ENCODE data around the gene PRDM16.
"Not testable (repeated sequence)": the region's sequence is repeated elsewhere in the genome, so short reads cannot be mapped to it uniquely, and the experiment has no call there.

The PRDM16 gene

GRCh38 chr1:3230553-3230952 is 161.6 kb downstream of the PRDM16 start:
- no peak for DNase-seq

GRCh38 chr1:3231245-3231644 is 162.2 kb downstream of the PRDM16 start:
- DNase-seq = no peak

GRCh38 chr1:3231826-3232225 is 162.8 kb downstream of the PRDM16 start:
- no peak for DNase-seq

GRCh38 chr1:3233031-3233430 is 164.0 kb downstream of the PRDM16 start:
- no peak for DNase-seq

- no peak for DNase-seq
Observed at GRCh38 chr1:3233551-3233950, 164.5 kb downstream of the PRDM16 start.

- DNase-seq = no peak
Observed at GRCh38 chr1:3234281-3234680, 165.3 kb downstream of the PRDM16 start.

GRCh38 chr1:3234956-3235355 is 166.0 kb downstream of the PRDM16 start:
- no peak for DNase-seq

- no peak for DNase-seq
Observed at GRCh38 chr1:3235496-3235895, 166.5 kb downstream of the PRDM16 start.

- no peak for DNase-seq
Observed at GRCh38 chr1:3236361-3236760, 167.4 kb downstream of the PRDM16 start.

- DNase-seq = no peak
Observed at GRCh38 chr1:3236955-3237354, 168.0 kb downstream of the PRDM16 start.

GRCh38 chr1:3237570-3237969 is 168.6 kb downstream of the PRDM16 start:
- peak in 1 of 14 donors; percentile 26 for DNase-seq

- DNase-seq = no peak
Observed at GRCh38 chr1:3237994-3238702, 169.1 kb downstream of the PRDM16 start.

- no peak for DNase-seq
Observed at GRCh38 chr1:3238703-3239278, 169.8 kb downstream of the PRDM16 start.

- DNase-seq = not testable (repeated sequence)
Observed at GRCh38 chr1:3239991-3240390, 171.0 kb downstream of the PRDM16 start.

GRCh38 chr1:3240524-3241235 is 171.7 kb downstream of the PRDM16 start:
- no peak for DNase-seq

- DNase-seq = no peak
Observed at GRCh38 chr1:3241236-3241550, 172.2 kb downstream of the PRDM16 start.

GRCh38 chr1:3241673-3242407 is 172.8 kb downstream of the PRDM16 start:
- no peak for DNase-seq

- DNase-seq = no peak
Observed at GRCh38 chr1:3242408-3243260, 173.6 kb downstream of the PRDM16 start.

- DNase-seq = no peak
Observed at GRCh38 chr1:3243304-3243703, 174.3 kb downstream of the PRDM16 start.

GRCh38 chr1:3244025-3244926 is 175.3 kb downstream of the PRDM16 start:
- DNase-seq = no peak

- no peak for DNase-seq
Observed at GRCh38 chr1:3244927-3245315, 175.9 kb downstream of the PRDM16 start.

Measured in C1 segment of cervical spinal cord (tissue), 14 donors.